ENCODE measurements around the gene TBC1D30.

The TBC1D30 gene

DNA sequence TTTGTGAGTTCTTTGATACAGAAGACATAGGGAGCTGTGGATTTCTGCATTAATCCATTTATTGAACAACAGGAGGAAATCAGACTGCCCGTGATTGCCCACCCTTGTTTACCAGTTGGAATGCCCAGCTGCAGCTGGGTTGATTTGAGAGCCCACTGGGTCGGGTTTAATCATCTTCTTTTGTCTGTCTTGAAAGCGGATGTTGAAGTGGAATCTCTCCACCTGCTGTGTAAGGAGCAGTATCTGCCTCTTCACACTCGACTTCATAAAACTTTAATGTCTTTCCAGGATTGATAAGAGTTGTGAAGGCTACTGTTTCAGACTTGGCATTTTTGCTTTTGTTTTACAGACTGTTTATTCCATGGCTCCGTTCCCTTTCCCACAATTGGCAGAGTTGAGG lies 39.9 kb downstream of the TBC1D30 start:
- DNase-seq: no peak

DNA sequence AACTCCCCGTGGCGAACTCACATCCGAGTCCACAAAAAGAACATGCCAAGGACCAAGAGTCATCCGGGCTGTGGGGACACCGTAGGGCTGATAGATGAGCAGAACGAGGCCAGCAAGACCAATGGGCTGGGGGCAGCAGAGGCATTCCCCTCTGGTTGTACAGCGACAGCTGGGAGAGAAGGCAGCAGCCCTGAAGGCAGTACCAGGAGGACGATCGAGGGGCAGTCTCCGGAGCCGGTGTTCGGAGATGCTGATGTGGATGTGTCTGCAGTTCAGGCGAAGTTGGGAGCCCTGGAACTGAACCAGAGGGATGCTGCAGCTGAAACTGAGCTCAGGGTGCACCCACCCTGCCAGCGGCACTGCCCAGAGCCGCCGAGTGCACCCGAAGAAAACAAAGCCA lies 50.7 kb downstream of the TBC1D30 start:
- DNase-seq: no peak

- DNase-seq: no peak
Measured at GRCh38 chr12:64876388-64877071, 52.1 kb downstream of the TBC1D30 start.

DNA sequence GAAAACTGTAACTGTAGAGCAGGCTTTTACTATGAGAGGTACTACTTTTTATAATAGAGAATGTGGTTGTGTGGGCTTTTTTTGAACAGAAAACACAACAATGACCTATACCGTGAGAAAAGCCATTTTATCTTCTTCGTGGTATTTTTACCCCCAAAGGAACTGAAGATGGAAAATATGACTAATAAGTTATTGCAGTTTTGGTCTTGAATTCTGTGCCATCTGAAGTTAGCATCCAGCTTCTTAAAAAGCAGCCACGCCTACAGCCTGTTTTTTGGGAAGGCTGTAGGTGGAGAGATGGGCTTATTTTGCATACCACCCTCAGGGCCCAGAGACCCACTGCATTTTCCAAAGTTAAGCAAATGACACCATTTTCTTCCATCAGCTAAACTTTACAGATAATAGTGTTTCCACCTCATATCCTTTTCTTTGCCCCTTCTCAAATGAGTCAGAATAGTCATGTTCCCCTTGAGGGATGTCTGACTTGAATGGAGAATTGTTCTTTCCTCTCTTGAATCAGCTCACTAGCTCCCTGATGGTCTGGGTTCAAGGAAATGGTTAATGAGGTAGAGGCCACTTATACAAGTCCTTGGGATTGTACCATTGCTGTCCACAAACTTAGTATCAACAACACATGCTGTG lies 53.0 kb downstream of the TBC1D30 start:
- DNase-seq: no peak

DNA sequence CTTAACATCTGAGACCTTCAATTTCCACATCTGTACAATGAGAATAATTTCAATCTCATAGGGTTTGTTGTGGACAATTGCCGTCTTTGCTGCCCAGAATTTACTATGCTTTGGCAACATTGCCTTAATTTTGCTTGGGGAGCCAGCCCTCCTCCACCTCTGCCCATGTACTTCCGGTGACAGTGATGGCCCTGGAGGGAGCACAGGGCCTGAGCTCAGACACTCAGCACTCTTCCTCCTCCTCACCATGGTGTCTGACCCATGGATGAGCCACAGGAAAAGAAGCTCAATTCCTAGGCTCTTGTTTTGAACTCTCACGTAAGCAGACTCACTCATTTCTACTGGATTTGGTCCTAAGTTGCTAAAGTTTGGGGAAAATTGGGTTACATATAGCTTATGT lies 58.2 kb downstream of the TBC1D30 start:
- no peak for DNase-seq

DNA sequence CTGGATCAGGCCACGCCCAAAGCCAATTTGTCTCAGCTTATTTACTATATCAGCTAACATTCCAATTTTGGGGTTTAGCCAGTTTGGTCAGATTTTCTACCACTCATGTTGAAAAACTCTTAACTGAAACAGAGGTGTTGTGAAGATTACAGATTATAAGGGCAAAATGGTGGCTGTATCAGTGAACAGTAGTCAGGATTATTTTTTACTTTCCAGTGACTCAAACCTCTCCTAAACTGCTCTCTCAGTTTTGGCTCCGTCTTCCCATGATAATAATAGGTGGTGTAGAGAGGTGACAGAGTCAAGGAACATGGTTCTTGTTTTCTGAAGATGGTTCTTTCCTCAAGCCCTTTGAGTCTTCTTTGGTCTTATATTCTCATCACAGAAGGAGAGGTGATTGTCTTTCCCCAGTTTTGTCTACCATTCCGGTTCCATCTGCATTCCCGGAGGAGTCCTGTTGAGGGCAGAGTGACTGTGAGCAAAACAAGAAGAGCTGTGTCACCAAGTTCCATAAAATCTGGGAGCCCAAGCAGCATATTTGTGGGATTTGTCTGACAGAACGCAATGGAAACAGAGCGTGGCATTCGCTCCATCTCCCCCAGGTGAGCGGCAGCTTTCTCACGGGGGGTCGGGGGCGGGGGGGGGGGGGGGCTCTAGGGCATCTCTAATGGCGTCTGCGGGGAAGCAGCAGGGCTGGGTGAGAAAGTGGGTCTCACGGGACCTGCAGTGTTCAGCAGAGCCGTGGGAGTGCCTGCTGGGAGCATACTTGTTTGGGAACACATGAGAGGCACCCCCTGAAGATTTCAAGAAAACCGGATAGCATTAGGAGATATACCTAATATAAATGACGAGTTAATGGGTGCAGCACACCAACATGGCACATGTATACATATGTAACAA lies 59.1 kb downstream of the TBC1D30 start:
- DNase-seq: no peak

DNA sequence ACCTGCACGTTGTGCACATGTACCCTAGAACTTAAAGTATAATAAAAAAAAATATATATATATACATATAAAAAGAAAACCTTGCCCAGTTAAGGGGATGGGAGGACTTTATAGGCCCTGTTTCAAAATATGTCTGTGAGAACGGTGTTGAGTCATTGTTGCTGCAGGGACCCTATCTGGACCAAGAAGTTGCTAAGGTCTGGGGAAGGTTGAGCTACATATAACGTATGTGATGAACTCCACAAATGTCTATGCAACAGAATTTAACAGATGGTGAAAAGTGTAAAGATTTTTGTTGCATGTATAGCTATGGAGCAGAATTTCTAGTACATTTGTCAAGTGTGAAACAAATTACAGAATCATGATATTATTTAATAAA lies 59.7 kb downstream of the TBC1D30 start:
- no peak for DNase-seq

GRCh38 chr12:64884728-64885127 lies 60.3 kb downstream of the TBC1D30 start:
- no peak for DNase-seq

- DNase-seq: no peak
Measured at GRCh38 chr12:64889434-64890216, 65.2 kb downstream of the TBC1D30 start.

DNA sequence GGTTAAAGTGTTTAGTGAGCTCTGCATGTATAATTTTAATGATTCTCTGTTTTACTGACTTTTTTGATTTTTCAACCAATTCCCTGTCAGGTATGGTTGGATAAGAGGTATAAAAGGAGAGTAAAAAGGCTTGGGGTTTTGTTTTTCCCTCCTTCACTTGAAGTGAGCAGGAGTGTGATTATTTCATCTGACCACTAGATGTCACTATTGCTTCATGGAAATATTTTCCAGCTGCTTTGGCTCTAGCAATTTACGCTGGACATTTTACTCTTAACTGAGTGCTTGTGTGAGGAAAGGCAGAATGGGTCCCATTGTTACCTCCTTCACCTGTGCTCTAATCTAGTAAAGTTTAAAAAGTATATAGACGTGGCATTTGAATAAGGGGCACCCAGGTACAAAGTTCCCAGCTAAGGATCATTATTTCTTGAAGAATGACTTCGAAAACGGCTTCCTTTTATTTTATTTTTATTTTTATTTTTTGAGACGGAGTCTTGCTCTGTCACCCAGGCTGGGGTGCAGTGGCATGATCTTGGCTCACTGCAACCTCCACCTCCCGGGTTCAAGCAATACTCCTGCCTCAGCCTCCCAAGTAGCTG lies 66.5 kb downstream of the TBC1D30 start:
- peak; percentile 48 to 69 for DNase-seq

- no peak for DNase-seq
Measured at GRCh38 chr12:64891629-64892028, 67.2 kb downstream of the TBC1D30 start.

DNA sequence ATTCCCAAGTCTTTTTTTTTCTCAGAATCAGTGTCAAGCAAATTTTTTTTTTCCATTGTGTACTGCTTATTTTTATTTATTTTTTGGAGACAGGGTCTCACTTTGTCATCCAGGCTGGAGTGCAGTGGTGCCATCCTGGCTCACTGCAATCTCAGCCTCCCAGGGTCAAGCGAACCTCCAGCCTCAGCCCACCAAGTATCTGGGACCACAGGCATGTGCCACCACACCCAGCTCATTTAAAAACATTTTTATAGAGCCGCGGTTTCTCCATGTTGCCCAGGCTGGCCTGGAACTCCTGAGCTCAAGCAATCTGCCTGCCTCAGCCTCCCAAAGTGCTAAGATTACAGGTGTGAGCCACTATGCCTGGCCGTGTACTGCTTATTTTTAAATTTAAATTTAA lies 68.1 kb downstream of the TBC1D30 start:
- DNase-seq: no peak

GRCh38 chr12:64893961-64894360 lies 69.5 kb downstream of the TBC1D30 start:
- DNase-seq: no peak

GRCh38 chr12:64894827-64895475 lies 70.5 kb downstream of the TBC1D30 start:
- DNase-seq: no peak

DNA sequence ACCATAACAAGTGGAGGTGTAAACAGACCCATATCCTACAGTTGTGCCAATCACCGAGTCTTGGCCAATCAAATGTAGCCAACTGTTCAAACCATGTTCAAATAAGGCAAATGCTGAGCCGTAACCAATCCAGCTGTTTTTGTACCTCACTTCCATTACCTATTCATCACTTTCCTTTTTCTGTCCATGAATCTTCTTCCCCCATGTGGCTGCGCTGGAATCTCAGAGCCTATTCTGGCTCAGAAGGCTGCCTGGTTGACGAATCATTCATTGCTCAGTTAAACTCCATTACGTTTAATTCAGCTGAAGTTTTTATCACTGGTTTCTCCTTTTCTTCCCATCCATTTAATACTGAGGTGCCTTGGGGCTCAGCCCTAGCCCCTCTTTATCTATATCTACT lies 71.1 kb downstream of the TBC1D30 start:
- no peak for DNase-seq

DNA sequence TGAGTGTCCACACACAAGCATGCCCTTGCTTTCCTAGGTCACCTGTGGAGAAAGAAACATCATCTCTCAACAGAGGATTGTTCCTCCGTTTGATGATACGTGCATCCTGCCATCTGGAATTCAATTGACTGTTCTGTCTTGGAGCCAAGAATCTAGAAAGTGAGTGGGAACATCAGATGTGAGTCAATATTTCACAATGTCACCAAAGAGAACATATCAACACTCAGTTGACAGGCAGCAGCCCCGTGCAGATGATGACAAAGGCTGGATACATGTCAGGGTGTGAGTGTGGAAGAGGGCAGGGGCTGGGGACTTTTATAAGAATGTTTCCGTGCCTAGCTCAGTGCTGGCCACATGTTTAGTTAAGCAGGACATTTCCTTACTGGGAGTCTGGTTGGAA lies 76.1 kb downstream of the TBC1D30 start:
- DNase-seq: no peak

GRCh38 chr12:64903479-64904152 lies 79.2 kb downstream of the TBC1D30 start:
- DNase-seq: no peak

GRCh38 chr12:64907097-64907496 lies 82.7 kb downstream of the TBC1D30 start:
- no peak for DNase-seq

- DNase-seq: no peak
Measured at GRCh38 chr12:64909124-64909523, 84.7 kb downstream of the TBC1D30 start.

DNA sequence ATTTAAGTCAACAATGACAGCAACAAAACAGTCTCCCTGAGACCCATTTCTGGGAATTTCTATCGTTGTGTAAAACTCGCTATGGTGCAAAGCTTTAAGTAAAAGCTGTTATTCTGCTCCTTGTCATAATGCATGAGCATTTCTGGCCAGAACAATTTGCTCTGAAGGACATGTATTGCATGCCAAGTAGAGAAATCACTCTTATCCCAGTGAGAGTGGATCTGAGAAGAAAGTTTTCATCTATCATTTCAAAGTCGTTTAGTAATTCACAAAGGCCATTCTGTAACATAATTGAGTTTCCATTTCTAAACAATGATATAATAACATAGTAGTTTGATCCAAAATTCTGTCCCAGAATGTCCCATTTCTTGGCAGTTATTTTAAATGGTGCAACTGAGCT lies 86.6 kb downstream of the TBC1D30 start:
- no peak for DNase-seq

DNA sequence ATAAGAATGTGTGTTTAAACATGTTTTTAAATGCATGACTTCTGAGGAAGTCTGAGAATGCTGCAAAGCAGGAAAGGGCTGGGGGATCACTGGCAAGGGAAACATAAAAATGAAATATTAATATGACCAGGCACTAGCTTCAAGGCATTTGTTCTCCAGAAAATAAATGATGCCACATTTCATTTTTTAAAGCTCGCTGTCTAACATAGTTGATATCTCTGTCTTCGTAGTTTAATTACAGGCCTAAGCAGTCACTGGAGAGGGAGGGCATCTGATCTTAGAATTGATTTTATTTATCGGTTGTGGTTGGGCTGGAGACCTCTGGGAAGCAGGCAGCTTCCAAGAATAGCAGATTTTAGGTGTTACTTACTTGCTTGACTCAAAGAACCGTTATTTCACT lies 87.5 kb downstream of the TBC1D30 start:
- DNase-seq: no peak

Data from NCI-H2081 (cell line).